DMS53 treated with DMSO at 0.1 percent for 48 hours (cell line): ENCODE results near the gene UNC79.

ENCODE experiments used
- DNase-seq: peaks from one replicate; lab custom pipeline; 2025; ENCODE audit not compliant: unreplicated experiment; lab: John Stamatoyannopoulos, UW

Gene UNC79

DNA sequence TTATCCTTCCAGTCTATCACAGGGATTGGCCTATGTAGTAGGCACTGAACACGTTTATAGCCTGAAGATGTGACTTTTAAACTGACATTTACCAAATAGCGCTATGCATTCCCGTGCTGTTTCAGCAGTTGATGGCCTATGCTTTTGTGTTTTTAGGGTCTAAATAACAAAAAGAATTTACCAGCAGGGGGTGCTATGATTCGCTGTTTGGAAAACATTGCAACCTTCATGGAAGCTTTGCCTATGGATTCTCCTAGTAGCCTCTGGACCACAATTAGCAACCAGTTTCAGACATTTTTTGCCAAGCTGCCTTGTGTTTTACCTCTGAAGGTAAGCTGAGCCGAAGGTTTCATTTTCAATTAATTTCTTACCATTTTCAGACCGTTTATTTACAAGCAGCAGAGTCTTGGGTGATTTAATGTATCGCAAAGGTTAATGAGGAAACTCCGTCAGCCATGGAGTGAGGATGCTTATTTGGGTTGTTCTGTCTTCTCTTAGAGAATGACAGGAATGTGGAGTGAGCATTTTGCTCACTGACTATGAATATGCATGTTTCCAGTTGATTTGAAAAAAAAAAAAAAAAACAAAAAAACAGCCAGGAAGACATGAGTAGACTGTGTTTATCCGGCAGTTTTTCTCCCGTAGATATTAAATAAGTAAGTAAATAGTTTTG, 224.5 kb downstream of the UNC79 start:
- peak; percentile 1 for DNase-seq

GRCh38 chr14:93657875-93658274, 227.1 kb downstream of the UNC79 start:
- no peak for DNase-seq

DNA sequence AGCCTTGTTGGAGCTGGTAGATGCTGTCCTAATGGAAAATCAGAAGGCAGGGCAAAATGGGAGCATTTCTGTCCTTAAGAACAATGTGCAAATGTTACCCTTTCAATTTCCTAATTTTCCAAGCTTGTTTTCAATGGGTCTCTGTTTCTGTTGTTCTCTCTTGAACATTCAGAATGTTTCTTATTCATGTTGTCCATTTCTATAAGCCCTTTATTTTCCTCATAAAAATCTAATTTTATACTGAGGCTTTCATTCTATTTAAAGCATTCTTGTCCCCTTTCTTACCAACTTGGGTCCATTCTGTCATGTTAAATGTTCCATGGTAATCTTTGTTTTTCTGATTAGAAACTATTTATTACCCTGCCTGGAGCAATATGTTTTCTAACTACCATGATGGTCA, 232.6 kb downstream of the UNC79 start:
- DNase-seq, result no peak

DNA sequence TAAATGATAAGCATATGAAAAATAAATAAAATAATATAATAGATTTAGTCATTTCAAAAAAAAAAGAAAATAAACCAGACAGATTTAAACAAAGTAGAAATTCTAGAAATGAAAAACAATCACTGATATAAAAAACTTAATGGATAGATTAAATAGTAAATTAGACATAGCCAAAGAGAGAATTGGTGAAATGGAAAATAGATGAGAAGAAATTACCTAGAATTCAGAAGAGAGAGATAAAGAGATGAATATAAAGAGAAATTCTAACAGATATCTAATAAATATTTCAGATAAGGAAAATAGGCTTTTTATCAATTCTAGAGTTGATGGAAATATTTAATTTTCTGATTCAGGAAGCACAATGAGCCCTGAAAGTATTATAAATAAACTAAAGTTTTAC, 234.4 kb downstream of the UNC79 start:
- DNase-seq, result no peak

DNA sequence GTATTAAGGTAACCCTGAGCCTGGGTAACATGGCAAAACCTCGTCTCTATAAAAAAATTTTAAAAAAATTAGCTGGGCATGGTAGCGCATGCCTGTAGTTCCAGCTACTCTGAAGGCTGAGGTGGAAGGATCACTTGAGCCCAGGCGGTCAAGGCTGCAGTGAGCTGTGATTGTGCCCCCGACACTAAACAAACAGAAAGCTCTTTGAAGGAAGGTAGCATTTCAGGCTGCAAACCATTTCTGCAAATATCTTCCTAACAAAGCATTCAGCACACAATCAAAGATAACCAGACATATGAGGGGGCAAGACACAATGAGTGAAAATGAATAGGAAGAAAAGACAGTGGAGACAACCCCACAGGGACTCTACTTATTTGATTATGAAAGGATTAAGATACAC, 238.9 kb downstream of the UNC79 start:
- DNase-seq, result no peak

GRCh38 chr14:93674343-93674742, 243.6 kb downstream of the UNC79 start:
- DNase-seq, result no peak

DNA sequence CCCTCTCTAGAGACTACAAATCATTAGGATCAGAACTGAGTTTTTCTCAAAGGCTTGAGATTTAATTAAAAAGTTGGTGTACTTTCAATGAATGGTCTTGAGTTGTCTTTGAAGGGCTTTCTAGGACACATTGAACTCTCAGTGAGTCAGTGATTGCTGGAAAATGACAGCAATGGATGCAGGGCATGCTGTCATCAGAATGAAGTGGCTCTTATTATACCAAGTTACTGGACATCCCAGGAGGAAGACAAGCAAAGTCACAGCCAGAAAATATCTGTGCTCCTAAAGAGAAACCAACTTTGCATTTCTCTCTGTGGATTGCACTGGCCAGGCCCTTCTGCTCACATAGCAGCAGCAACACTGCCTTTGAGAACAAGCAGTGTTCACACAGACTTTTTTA, 244.9 kb downstream of the UNC79 start:
- DNase-seq, result no peak

GRCh38 chr14:93676416-93676958, 245.7 kb downstream of the UNC79 start:
- no peak for DNase-seq

GRCh38 chr14:93682459-93682858, 251.7 kb downstream of the UNC79 start:
- no peak for DNase-seq

DNA sequence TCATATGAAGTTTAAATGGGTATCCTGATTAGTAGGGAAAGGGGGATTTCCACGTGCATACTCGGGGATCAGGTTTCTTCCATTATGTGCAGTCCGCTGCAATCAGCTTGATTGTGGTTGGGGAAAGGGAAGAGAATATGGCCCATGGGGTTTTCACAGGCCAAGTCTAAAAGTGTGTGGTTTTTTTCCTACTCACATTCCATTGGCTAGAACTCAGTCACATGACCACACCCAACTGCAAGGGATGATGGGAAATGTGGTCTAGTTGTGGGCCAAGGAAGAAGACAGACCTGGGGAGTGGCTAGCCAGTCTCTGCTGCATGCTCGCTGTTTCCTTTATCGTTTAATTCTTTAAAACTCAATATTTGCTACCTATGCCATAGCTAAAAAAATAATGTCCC, 252.5 kb downstream of the UNC79 start:
- DNase-seq, result no peak

DNA sequence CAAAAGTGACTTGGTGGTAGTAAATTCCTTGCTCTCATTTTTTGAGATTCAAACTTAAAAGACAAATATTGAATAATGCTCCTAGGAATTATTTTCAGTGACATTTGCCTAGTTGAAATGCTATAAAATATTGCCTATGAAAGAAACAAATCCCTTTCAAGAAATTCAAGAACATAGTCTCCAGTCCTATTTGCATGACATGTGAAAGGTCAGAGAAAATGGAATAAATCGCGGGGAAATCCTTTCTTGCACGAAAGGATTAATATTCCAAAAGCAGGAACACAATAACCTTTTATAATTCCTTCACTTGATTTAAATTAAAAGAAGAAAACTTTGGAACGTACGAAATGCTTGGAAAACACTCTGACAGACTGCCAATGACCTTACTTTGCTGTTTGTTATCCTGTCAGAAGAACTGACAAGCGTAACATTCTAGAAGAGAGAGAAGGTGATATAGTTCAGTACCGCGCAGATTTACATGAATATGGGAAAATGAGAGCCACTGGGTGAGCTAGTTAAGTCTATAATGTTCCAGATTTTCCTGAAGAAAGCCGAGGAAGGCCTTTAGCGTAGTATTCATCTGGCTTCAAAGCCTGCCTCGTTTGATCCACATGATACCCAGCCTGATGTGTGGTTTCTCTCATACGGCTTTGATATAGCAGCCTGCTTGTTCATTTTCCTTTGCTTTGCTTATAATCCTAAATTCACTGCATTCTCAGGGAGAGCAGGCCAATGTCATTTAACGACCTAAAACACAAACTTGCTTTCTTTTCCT, 254.6 kb downstream of the UNC79 start:
- DNase-seq, result no peak

- no peak for DNase-seq
Observed at GRCh38 chr14:93686268-93686667, 255.5 kb downstream of the UNC79 start.

- no peak for DNase-seq
Observed at GRCh38 chr14:93688239-93688666, 257.5 kb downstream of the UNC79 start.

- no peak for DNase-seq
Observed at GRCh38 chr14:93688820-93689219, 258.1 kb downstream of the UNC79 start.

- no peak for DNase-seq
Observed at GRCh38 chr14:93690146-93690545, 259.4 kb downstream of the UNC79 start.

GRCh38 chr14:93691042-93691780, 260.5 kb downstream of the UNC79 start:
- DNase-seq, result no peak

- DNase-seq, result no peak
Observed at GRCh38 chr14:93693914-93694313, 263.2 kb downstream of the UNC79 start.

- no peak for DNase-seq
Observed at GRCh38 chr14:93700928-93701327, 270.2 kb downstream of the UNC79 start.

GRCh38 chr14:93701562-93701961, 270.8 kb downstream of the UNC79 start:
- no peak for DNase-seq

DNA sequence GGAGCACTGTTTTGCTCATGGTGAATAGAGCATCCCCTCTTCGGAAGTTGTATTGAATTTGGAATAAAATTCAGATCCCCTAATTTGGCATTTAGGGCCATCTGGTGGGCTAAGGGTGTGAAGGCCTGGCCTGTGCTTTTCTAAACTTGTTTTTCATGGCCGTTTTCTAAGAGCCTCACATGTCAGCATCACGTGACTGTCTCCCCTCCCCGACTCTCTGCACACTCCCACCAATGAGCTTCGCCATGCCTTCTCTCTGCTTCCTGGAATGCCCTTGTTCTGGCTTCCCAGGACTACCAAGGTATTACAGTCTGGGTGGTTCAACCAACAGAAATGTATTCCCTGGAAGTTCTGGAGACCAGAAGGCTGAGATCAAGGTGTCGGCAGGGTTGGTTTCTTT, 272.2 kb downstream of the UNC79 start:
- DNase-seq, result no peak

DNA sequence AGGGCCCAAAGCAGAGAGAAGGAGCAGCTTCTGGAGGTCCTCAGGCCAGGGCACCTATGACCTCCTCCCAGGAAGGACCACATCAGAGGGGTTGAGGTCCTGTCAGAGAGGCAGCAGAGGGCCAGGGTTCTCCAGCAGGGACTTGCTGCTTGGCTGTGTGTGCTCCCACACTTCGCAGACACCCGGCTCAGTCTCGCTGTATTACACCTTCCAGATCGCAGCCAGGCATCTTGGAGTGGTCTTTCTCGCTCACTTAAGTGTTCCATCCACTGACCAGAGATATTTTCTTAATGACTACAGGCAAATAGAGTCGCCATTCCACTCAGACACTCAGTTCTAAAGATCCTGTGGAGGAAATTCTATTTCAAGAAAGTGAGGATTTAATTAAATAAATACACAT, 273.2 kb downstream of the UNC79 start:
- DNase-seq, result no peak
